WERI-Rb-1 (cell line): ENCODE results near the gene TBC1D16.

Source experiments
- DNase-seq: peaks from one replicate; pipeline ENCODE4 v3.0.0-alpha.2; 2020
- H3K27ac ChIP-seq: fragments of 250-450 bp; sonication (Bioruptor Pico); 2 replicates; pipeline ENCODE4 v1.5.1; 2020; ENCODE audit warnings: mild to moderate bottlenecking, moderate library complexity
- H3K27me3 ChIP-seq: fragments of 250-450 bp; sonication (Bioruptor Pico); 2 replicates; pipeline ENCODE4 v1.5.1; 2021; ENCODE audit warnings: mild to moderate bottlenecking, low read depth, moderate library complexity; ENCODE audit not compliant: insufficient read depth, severe bottlenecking
- H3K36me3 ChIP-seq: fragments of 250-450 bp; sonication (Bioruptor Pico); 2 replicates; pipeline ENCODE4 v1.5.1; 2020; ENCODE audit warnings: mild to moderate bottlenecking, moderate library complexity
- H3K4me3 ChIP-seq: 2 replicates; pipeline ENCODE4 v1.5.1; 2011; ENCODE audit warnings: low read depth, mild to moderate bottlenecking, control low read depth, low read length
- H3K9me3 ChIP-seq: fragments of 250-450 bp; sonication (Bioruptor Pico); 2 replicates; pipeline ENCODE4 v1.5.1; 2021; ENCODE audit warnings: mild to moderate bottlenecking, moderate library complexity; ENCODE audit not compliant: severe bottlenecking
- TF ChIP-seq, protein P1 (sequence below): IDR thresholded peaks from 2 replicates; pipeline ENCODE4 v1.5.1; 2011; ENCODE audit warnings: low read depth, mild to moderate bottlenecking, control low read depth, inconsistent platforms, low read length

Gene TBC1D16

DNA sequence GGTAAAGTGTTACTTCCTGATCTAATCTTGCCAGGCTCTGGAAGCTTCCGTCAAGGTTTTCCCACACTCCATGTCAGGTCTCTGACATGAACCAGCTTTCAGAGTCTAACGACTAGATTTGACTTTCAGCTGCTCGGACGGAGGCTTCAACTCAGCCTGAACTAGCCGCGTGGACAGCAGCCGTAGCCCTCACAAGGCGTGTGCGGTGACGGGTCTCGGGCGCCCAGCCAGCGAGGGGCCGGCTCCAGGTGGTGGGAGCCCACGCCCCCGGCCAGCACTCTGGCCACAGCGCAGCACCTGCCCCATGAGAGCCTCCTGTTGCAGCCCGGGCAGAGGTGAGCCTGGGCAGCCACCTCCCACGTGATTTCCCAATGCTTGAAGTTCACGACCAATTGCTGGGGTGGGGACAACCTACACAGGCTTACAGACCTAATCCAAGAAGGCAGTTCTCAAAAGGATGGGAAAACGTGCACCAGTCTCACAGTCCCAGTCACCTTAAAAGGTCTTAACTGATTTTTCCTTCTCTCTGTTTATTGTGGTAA is 45.5 kb downstream of the TBC1D16 start:
- Histone ChIP-seq H3K9me3 (no peaks in the 10 kb centered on the region), H3K27ac (no peak overlapping the region), H3K4me3 (no peak overlapping the region), H3K27me3 (no peaks in the 10 kb centered on the region), H3K36me3 (peaks cover 34% of the 10 kb centered on the region)
- TF ChIP-seq, protein P1, sequence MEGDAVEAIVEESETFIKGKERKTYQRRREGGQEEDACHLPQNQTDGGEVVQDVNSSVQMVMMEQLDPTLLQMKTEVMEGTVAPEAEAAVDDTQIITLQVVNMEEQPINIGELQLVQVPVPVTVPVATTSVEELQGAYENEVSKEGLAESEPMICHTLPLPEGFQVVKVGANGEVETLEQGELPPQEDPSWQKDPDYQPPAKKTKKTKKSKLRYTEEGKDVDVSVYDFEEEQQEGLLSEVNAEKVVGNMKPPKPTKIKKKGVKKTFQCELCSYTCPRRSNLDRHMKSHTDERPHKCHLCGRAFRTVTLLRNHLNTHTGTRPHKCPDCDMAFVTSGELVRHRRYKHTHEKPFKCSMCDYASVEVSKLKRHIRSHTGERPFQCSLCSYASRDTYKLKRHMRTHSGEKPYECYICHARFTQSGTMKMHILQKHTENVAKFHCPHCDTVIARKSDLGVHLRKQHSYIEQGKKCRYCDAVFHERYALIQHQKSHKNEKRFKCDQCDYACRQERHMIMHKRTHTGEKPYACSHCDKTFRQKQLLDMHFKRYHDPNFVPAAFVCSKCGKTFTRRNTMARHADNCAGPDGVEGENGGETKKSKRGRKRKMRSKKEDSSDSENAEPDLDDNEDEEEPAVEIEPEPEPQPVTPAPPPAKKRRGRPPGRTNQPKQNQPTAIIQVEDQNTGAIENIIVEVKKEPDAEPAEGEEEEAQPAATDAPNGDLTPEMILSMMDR, result no peak
- DNase-seq, result no peak

DNA sequence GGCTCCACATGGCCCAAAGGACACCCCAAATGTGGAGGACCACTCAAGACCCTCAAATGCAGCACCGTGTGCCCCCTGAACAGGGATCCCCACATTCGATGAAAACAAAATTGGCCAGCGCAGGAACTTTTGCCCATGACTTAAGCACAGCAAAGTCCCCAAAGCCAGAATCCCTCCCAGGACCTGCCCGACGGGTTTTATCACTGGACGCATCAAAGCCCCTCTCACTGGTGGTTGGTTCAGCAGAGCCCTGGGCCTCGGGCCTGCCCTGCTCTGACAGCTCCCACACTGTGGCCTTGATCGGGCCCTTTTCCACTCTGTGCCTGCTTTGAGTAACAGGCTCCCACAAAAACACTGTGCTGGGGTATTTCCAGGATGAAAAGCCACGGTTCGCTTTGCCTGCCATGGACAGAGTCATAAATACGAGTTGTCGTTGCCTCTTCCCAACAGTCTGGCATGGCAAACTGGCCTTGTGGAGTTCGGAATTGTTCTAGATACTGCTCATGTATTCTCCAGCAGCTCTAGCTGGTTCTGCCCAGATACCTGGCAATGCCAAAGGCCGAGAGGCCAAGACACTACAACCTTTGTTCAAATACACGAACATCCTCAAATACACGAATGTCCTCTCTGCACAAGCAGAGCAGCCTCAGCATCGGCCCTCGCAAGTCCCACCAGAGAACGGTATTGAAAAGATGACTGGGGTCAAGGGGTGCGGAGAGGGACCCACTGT is 46.4 kb downstream of the TBC1D16 start:
- no peaks in the 10 kb centered on the region for H3K9me3 ChIP-seq
- H3K27me3 ChIP-seq, result no peaks in the 10 kb centered on the region
- peaks cover 31% of the 10 kb centered on the region for H3K36me3 ChIP-seq
- TF ChIP-seq, protein P1, result no peak
- no peak overlapping the region for H3K4me3 ChIP-seq
- DNase-seq, result no peak
- no peak overlapping the region for H3K27ac ChIP-seq

DNA sequence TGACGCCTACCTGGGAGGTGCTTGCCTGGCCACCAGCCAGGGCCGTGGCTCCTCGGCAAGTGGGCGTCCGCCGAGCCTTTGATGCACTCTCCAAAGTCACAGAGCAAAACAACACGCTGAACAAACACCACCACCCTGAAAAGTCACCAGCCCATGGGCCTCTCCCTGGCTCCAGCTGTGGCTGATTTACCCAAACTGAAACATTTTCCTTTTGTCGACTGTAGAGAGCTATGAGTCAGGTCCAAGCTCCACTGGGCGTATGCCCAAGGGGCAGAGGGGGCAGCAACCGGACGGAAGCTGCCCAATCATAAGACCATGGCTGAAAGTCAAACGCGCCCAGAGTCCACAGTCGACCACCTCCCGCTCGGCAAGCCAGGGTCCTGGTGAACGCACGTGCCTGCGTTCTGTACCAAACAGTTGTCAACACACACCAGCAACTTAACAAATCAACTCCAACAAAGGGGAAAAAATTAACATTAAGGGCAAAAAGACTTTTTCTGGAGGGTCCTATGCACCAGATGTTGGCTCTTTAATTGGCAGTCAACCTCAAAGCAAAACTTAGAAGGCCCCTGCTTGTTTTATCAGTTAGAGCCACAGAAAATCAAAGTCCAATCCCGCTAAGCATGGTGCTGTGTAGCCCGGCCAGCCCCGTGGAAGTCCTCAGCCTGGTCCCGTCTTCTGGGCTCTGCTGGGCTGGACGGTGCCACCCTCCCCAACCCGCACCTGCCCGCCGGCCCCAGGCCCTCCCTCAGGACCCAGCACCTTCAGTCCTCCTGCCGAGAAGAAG is 47.3 kb downstream of the TBC1D16 start:
- Histone ChIP-seq H3K36me3 (peaks cover 29% of the 10 kb centered on the region), H3K27me3 (no peaks in the 10 kb centered on the region), H3K9me3 (no peaks in the 10 kb centered on the region), H3K4me3 (no peak overlapping the region), H3K27ac (no peak overlapping the region)
- TF ChIP-seq, protein P1, result no peak
- no peak for DNase-seq

DNA sequence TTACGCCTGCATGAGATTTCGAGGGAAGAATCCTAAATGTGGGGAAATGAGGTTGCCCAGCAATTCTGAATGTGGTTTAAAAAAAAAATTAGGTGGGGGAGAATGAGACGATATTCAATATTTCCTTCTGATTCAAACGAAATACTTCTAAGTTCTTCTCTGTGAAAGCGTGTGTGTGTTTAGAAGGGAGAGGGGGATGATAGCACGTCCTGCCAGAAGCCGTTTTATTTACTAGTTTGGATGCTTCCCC is 47.8 kb downstream of the TBC1D16 start:
- no peaks in the 10 kb centered on the region for H3K9me3 ChIP-seq
- peaks cover 26% of the 10 kb centered on the region for H3K36me3 ChIP-seq
- no peaks in the 10 kb centered on the region for H3K27me3 ChIP-seq
- no peak overlapping the region for H3K27ac ChIP-seq
- DNase-seq, result no peak
- TF ChIP-seq, protein P1, result no peak
- H3K4me3 ChIP-seq, result no peak overlapping the region

DNA sequence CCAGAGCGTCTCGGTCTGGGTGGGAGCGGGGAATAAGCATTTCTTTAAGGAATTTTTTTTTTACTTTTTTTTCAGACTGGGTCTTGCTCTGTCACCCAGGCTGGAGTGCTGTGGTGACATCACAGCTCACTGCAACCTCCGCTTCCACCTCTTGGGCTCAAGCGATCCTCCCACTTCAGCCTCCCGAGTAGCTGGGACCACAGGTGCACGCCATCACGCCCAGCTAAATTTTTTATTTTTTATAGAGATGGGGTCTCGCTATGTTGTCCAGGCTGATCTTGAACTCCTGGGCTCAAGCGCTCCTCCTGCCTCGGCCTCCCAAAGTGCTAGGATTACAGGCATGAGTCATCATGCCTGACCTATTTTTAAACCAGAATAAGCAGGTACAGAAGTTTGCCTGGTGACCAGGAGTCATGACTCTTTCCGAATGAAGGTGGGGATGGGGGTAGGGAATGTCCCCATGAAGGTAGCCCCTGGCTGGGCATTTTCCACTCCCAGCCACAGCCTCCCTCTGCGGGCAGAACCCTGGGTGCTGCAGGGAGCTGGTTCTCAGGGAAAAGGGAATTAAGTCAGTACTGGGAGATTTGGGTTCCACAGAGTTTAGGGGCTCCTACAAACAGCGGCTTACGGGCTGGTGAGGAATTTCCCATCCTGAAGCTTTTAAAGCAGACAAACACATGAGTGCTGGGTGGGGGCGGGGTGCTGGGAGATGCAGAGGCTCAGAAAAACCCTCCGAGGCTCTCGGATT is 48.3 kb downstream of the TBC1D16 start:
- no peak overlapping the region for H3K4me3 ChIP-seq
- H3K9me3 ChIP-seq, result no peaks in the 10 kb centered on the region
- peaks cover 24% of the 10 kb centered on the region for H3K36me3 ChIP-seq
- H3K27me3 ChIP-seq, result no peaks in the 10 kb centered on the region
- no peak for DNase-seq
- TF ChIP-seq, protein P1, result no peak
- no peak overlapping the region for H3K27ac ChIP-seq
